Keratinocyte (primary cell): ENCODE measurements around the gene GABRD. TPM values are rescaled to one million over a fixed set of nuclear protein-coding genes. Genes with fewer than 3 reads are reported as not detected.

Source experiments
- DNase-seq: peaks from one replicate; pipeline ENCODE4 v3.0.0-alpha.2; 2011; ENCODE audit warnings: low read depth, missing footprints, low spot score
- FAIRE-seq: peaks from 2 replicates; lab custom pipeline; 2011; peaks lifted over from hg19 to GRCh38; lab: Jason Lieb, UNC
- H2AFZ ChIP-seq: 2 replicates; pipeline ENCODE4 v1.6.0; 2012; ENCODE audit warnings: low read length, control low read depth, inconsistent platforms; ENCODE audit not compliant: control insufficient read depth
- H3K27ac ChIP-seq: 2 replicates; pipeline ENCODE4 v1.5.1; 2011; ENCODE audit warnings: low read length; ENCODE audit not compliant: control insufficient read depth, insufficient read depth
- H3K27me3 ChIP-seq: 3 replicates; pipeline ENCODE4 v1.6.0; 2011; ENCODE audit warnings: low read length; ENCODE audit not compliant: control insufficient read depth, insufficient read depth; ENCODE audit errors: extremely low read depth
- H3K36me3 ChIP-seq, 2 experiments: 2 replicates in 1 of 2; 3 replicates in 1 of 2; pipeline ENCODE4 v1.5.1; 2011; ENCODE audit warnings: low read length in 2 of 2, mild to moderate bottlenecking in 1 of 2; ENCODE audit not compliant: control insufficient read depth in 2 of 2, insufficient read depth in 2 of 2; ENCODE audit errors: extremely low read depth in 1 of 2
- H3K4me1 ChIP-seq: 3 replicates; pipeline ENCODE4 v1.5.1; 2011; ENCODE audit warnings: low read length; ENCODE audit not compliant: control insufficient read depth, insufficient read depth; ENCODE audit errors: extremely low read depth
- H3K4me2 ChIP-seq: 3 replicates; pipeline ENCODE4 v1.6.0; 2011; ENCODE audit warnings: low read depth, low read length; ENCODE audit not compliant: control insufficient read depth, insufficient read depth; ENCODE audit errors: extremely low read depth
- H3K4me3 ChIP-seq, 3 experiments: fragments of 200-600 bp in 1 of 3; sonication (generic) in 1 of 3; 2 replicates in 2 of 3; 3 replicates in 1 of 3; pipeline ENCODE4 v1.5.1; 2011 to 2016; ENCODE audit warnings: low read length in 3 of 3, mild to moderate bottlenecking in 3 of 3, control low read depth in 2 of 3, inconsistent platforms in 1 of 3, low read depth in 1 of 3, mixed read lengths in 1 of 3, mixed run types in 1 of 3, moderate library complexity in 1 of 3; ENCODE audit not compliant: control insufficient read depth in 2 of 3, insufficient read depth in 2 of 3; ENCODE audit errors: extremely low read depth in 1 of 3
- H3K79me2 ChIP-seq: 2 replicates; pipeline ENCODE4 v1.6.0; 2012; ENCODE audit warnings: low read length; ENCODE audit not compliant: control insufficient read depth, insufficient read depth
- H3K9ac ChIP-seq: 3 replicates; pipeline ENCODE4 v1.6.0; 2011; ENCODE audit warnings: low read length; ENCODE audit not compliant: control insufficient read depth, insufficient read depth; ENCODE audit errors: extremely low read depth
- H3K9me1 ChIP-seq: 3 replicates; pipeline ENCODE4 v1.6.0; 2011; ENCODE audit warnings: low read length; ENCODE audit not compliant: control insufficient read depth, insufficient read depth; ENCODE audit errors: extremely low read depth
- H3K9me3 ChIP-seq: 2 replicates; pipeline ENCODE4 v1.5.1; 2012; ENCODE audit warnings: low read depth, low read length; ENCODE audit not compliant: control insufficient read depth
- H4K20me1 ChIP-seq: 3 replicates; pipeline ENCODE4 v1.6.0; 2011; ENCODE audit warnings: low read length; ENCODE audit not compliant: control insufficient read depth, insufficient read depth; ENCODE audit errors: extremely low read depth
- CTCF ChIP-seq, 3 experiments: IDR thresholded peaks in 1 of 3; conservative IDR thresholded peaks in 1 of 3; optimal IDR thresholded peaks in 1 of 3; 2 replicates in 2 of 3; 3 replicates in 1 of 3; pipeline versions ENCODE3 to v1.5.1; 2011; ENCODE audit warnings: low read length in 3 of 3, mild to moderate bottlenecking in 3 of 3, moderate library complexity in 2 of 3, control low read depth in 1 of 3, inconsistent platforms in 1 of 3; ENCODE audit not compliant: insufficient read depth in 2 of 3; ENCODE audit errors: extremely low read depth in 1 of 3
- EZH2 ChIP-seq: IDR thresholded peaks from one replicate; pipeline ENCODE4 v1.6.1; 2012; ENCODE audit warnings: inconsistent platforms, mild to moderate bottlenecking, low read length, moderate library complexity
- dilution Hi-C: fragments of 300-500 bp; cut with MboI; formaldehyde crosslinking; loops from one replicate; pipeline ENCODE4 v1.7.0; 2020; ENCODE audit warnings: low sequenced_read_pairs; ENCODE audit not compliant: extremely low pct_ligation_motif_present
- polyA plus RNA-seq, 5 experiments: library from polyadenylated mRNA; depleted of rRNA in 3 of 5; stranded (reverse) in 3 of 5; stranded (forward) in 1 of 5; unstranded in 1 of 5; fragments of >200 nt; gene quantifications; 1 replicate in 1 of 5; 2 replicates in 3 of 5; 3 replicates in 1 of 5; pipeline versions ENCODE4 v1.2.1 to v1.2.3, GENCODE V29; 2011 to 2012; ENCODE audit warnings: missing spikeins in 2 of 5, low read depth in 1 of 5, low replicate concordance in 1 of 5

Gene GABRD
- polyA plus RNA-seq, 1 donor (not counting 4 experiments of a cell fraction or from before 2014, with no cell fraction given), result not detected

GRCh38 chr1:2056955-2057590, 37.9 kb downstream of the GABRD start:
- H3K9ac ChIP-seq, result no peak overlapping the region
- FAIRE-seq (no peak), DNase-seq (no peak)
- H3K4me3 ChIP-seq, result no peak overlapping the region
- peaks cover 9% of the 10 kb centered on the region for H3K9me1 ChIP-seq
- no peaks in the 10 kb centered on the region for H3K9me3 ChIP-seq
- TF ChIP-seq CTCF (optimal IDR thresholded peaks at IDR 0.05 in 1 of 3, IDR thresholded peaks at IDR 0.05 in 1 of 3, conservative IDR thresholded peaks at IDR 0.05 in 1 of 3; ENCODE audit: extremely low read depth in 1 of 3, insufficient read depth in 2 of 3, low read length in 3 of 3) (no peak), EZH2 (no peak)
- H3K27ac ChIP-seq, result no peak overlapping the region
- H2AFZ ChIP-seq, result no peak overlapping the region
- dilution Hi-C loops, result no loop called here
- peaks cover 6% of the 10 kb centered on the region for H3K4me1 ChIP-seq
- H3K27me3 ChIP-seq, result no peaks in the 10 kb centered on the region
- H3K36me3 ChIP-seq, result peaks cover 9 to 16% of the 10 kb centered on the region in 2 experiments
- H3K4me2 ChIP-seq, result no peak overlapping the region
- H4K20me1 ChIP-seq, result peaks cover 4% of the 10 kb centered on the region
- H3K79me2 ChIP-seq, result peaks cover 20% of the 10 kb centered on the region

GRCh38 chr1:2059290-2059953, 40.3 kb downstream of the GABRD start:
- Histone ChIP-seq H3K4me3 (no peak overlapping the region), H3K4me1 (no peaks in the 10 kb centered on the region), H3K9ac (no peak overlapping the region), H3K4me2 (no peak overlapping the region), H3K27me3 (no peaks in the 10 kb centered on the region), H3K27ac (no peak overlapping the region), H3K9me3 (no peaks in the 10 kb centered on the region), H3K36me3 (peaks cover 11 to 18% of the 10 kb centered on the region in 2 experiments), H2AFZ (no peak overlapping the region), H3K9me1 (no peaks in the 10 kb centered on the region), H4K20me1 (no peaks in the 10 kb centered on the region), H3K79me2 (no peaks in the 10 kb centered on the region)
- no peak for TF ChIP-seq CTCF (optimal IDR thresholded peaks at IDR 0.05 in 1 of 3, IDR thresholded peaks at IDR 0.05 in 1 of 3, conservative IDR thresholded peaks at IDR 0.05 in 1 of 3; ENCODE audit: extremely low read depth in 1 of 3, insufficient read depth in 2 of 3, low read length in 3 of 3)
- no peak for TF ChIP-seq EZH2
- FAIRE-seq (no peak), DNase-seq (no peak)
- dilution Hi-C loops, result no loop called here
